NCI-H1694 (cell line): ENCODE data around the gene CHD5.

Experiments
- DNase-seq: peaks from one replicate; lab custom pipeline; 2025; lab: John Stamatoyannopoulos, UW

CHD5 gene

GRCh38 chr1:6152181-6152580 is 27.9 kb downstream of the CHD5 start:
- DNase-seq: no peak

- no peak for DNase-seq
Measured at GRCh38 chr1:6151291-6151822, 28.8 kb downstream of the CHD5 start.

- DNase-seq: no peak
Measured at GRCh38 chr1:6150006-6150938, 29.8 kb downstream of the CHD5 start.

GRCh38 chr1:6149597-6149996 is 30.5 kb downstream of the CHD5 start:
- no peak for DNase-seq

- DNase-seq: no peak
Measured at GRCh38 chr1:6148497-6149241, 31.5 kb downstream of the CHD5 start.

GRCh38 chr1:6145864-6146410 is 34.2 kb downstream of the CHD5 start:
- no peak for DNase-seq

GRCh38 chr1:6145396-6145750 is 34.7 kb downstream of the CHD5 start:
- no peak for DNase-seq

GRCh38 chr1:6144647-6145395 is 35.3 kb downstream of the CHD5 start:
- no peak for DNase-seq

GRCh38 chr1:6144175-6144574 is 35.9 kb downstream of the CHD5 start:
- no peak for DNase-seq

GRCh38 chr1:6143395-6143794 is 36.7 kb downstream of the CHD5 start:
- no peak for DNase-seq

- no peak for DNase-seq
Measured at GRCh38 chr1:6142734-6143133, 37.4 kb downstream of the CHD5 start.

GRCh38 chr1:6142036-6142621 is 38.0 kb downstream of the CHD5 start:
- DNase-seq: no peak

- no peak for DNase-seq
Measured at GRCh38 chr1:6141592-6141991, 38.5 kb downstream of the CHD5 start.

GRCh38 chr1:6140413-6140812 is 39.7 kb downstream of the CHD5 start:
- DNase-seq: no peak

GRCh38 chr1:6137758-6138157 is 42.4 kb downstream of the CHD5 start:
- no peak for DNase-seq

GRCh38 chr1:6136516-6137220 is 43.5 kb downstream of the CHD5 start:
- no peak for DNase-seq

GRCh38 chr1:6134741-6135510 is 45.2 kb downstream of the CHD5 start:
- no peak for DNase-seq

GRCh38 chr1:6134206-6134605 is 45.9 kb downstream of the CHD5 start:
- no peak for DNase-seq

- DNase-seq: no peak
Measured at GRCh38 chr1:6133146-6133895, 46.8 kb downstream of the CHD5 start.
